ENCODE data around the gene ITGB1. TPM values are rescaled to one million over a fixed set of nuclear protein-coding genes. Genes with fewer than 3 reads are reported as not detected.

ITGB1 gene
- total and polyA plus RNA-seq, 2 experiments from 2014 or later: 3,297 to 5,235 TPM

GRCh38 chr10:32878646-32879045 is 79.4 kb downstream of the ITGB1 start:
- in situ Hi-C loops (cut with MboI): no loop called here
- Histone ChIP-seq H3K9me3 (ENCODE audit: low read depth) (no peaks in the 10 kb centered on the region), H2AFZ (no peak overlapping the region), H3K36me3 (ENCODE audit: low read depth) (no peaks in the 10 kb centered on the region), H3F3A (ENCODE audit: insufficient read depth) (no peaks in the 10 kb centered on the region; the same call in 1 of the 2 replicates), H3K27me3 (replicated peaks; ENCODE audit: insufficient read depth) (no peaks in the 10 kb centered on the region), H3K9me2 (ENCODE audit: insufficient read depth) (no peaks in the 10 kb centered on the region), H3K27ac (no peak overlapping the region), H3K4me3 (no peak overlapping the region), H3K9ac (no peak overlapping the region), H3K79me2 (ENCODE audit: insufficient read depth) (no peaks in the 10 kb centered on the region), H4K20me1 (ENCODE audit: insufficient read depth) (no peaks in the 10 kb centered on the region), H3K4me2 (ENCODE audit: unreplicated experiment) (no peak overlapping the region), H3K4me1 (ENCODE audit: insufficient read depth) (no peaks in the 10 kb centered on the region)
- TF ChIP-seq EZH2phosphoT487 (IDR thresholded peaks at IDR 0.05; ENCODE audit: insufficient read depth, low read depth) (no peak), EZH2 (IDR thresholded peaks at IDR 0.05; ENCODE audit: insufficient read depth, poor library complexity, severe bottlenecking) (no peak)
- DNase-seq: no peak

- no peak overlapping the region for H3K9ac ChIP-seq
- H3K9me2 ChIP-seq (ENCODE audit: insufficient read depth): no peaks in the 10 kb centered on the region
- H3K27me3 ChIP-seq (replicated peaks; ENCODE audit: insufficient read depth): no peaks in the 10 kb centered on the region
- no peak overlapping the region for H3K4me3 ChIP-seq
- no peak for DNase-seq
- in situ Hi-C loops (cut with MboI): no loop called here
- no peaks in the 10 kb centered on the region for H3K4me1 ChIP-seq (ENCODE audit: insufficient read depth)
- H3F3A ChIP-seq (ENCODE audit: insufficient read depth): no peaks in the 10 kb centered on the region; the same call in 1 of the 2 replicates
- H3K79me2 ChIP-seq (ENCODE audit: insufficient read depth): no peaks in the 10 kb centered on the region
- no peak overlapping the region for H2AFZ ChIP-seq
- H4K20me1 ChIP-seq (ENCODE audit: insufficient read depth): no peaks in the 10 kb centered on the region
- no peak overlapping the region for H3K27ac ChIP-seq
- TF ChIP-seq EZH2 (IDR thresholded peaks at IDR 0.05; ENCODE audit: insufficient read depth, poor library complexity, severe bottlenecking) (no peak), EZH2phosphoT487 (IDR thresholded peaks at IDR 0.05; ENCODE audit: insufficient read depth, low read depth) (no peak)
- H3K4me2 ChIP-seq (ENCODE audit: unreplicated experiment): no peak overlapping the region
- no peaks in the 10 kb centered on the region for H3K36me3 ChIP-seq (ENCODE audit: low read depth)
- no peaks in the 10 kb centered on the region for H3K9me3 ChIP-seq (ENCODE audit: low read depth)
Observed at GRCh38 chr10:32877915-32878314, 80.1 kb downstream of the ITGB1 start.

GRCh38 chr10:32865170-32865569 is 92.9 kb downstream of the ITGB1 start:
- Histone ChIP-seq H3K9ac (no peak overlapping the region), H3K9me3 (ENCODE audit: low read depth) (no peaks in the 10 kb centered on the region), H4K20me1 (ENCODE audit: insufficient read depth) (no peaks in the 10 kb centered on the region), H3K4me1 (ENCODE audit: insufficient read depth) (no peaks in the 10 kb centered on the region), H2AFZ (no peak overlapping the region), H3F3A (ENCODE audit: insufficient read depth) (no peaks in the 10 kb centered on the region), H3K9me2 (ENCODE audit: insufficient read depth) (no peaks in the 10 kb centered on the region), H3K4me2 (ENCODE audit: unreplicated experiment) (no peak overlapping the region), H3K27me3 (replicated peaks; ENCODE audit: insufficient read depth) (no peaks in the 10 kb centered on the region), H3K27ac (no peak overlapping the region), H3K79me2 (ENCODE audit: insufficient read depth) (no peaks in the 10 kb centered on the region), H3K36me3 (ENCODE audit: low read depth) (no peaks in the 10 kb centered on the region), H3K4me3 (no peak overlapping the region)
- in situ Hi-C loops (cut with MboI): no loop called here
- DNase-seq: no peak
- 85 to 97% methylated on average over 1 of the region's 1 CpG for WGBS, 2 experiments (ENCODE audit: low coverage in 1 of 2, low lambda C conversion rate in 2 of 2, missing lambda C conversion rate in 2 of 2)
- TF ChIP-seq EZH2phosphoT487 (IDR thresholded peaks at IDR 0.05; ENCODE audit: insufficient read depth, low read depth): no peak
- TF ChIP-seq EZH2 (IDR thresholded peaks at IDR 0.05; ENCODE audit: insufficient read depth, poor library complexity, severe bottlenecking): no peak

- H4K20me1 ChIP-seq (ENCODE audit: insufficient read depth): no peaks in the 10 kb centered on the region
- no peaks in the 10 kb centered on the region for H3K36me3 ChIP-seq (ENCODE audit: low read depth)
- H3K4me3 ChIP-seq: no peak overlapping the region
- H3K27ac ChIP-seq: no peak overlapping the region
- no peak overlapping the region for H3K4me2 ChIP-seq (ENCODE audit: unreplicated experiment)
- no peak for DNase-seq
- in situ Hi-C loops (cut with MboI): no loop called here
- no peaks in the 10 kb centered on the region for H3K4me1 ChIP-seq (ENCODE audit: insufficient read depth)
- no peaks in the 10 kb centered on the region for H3K9me3 ChIP-seq (ENCODE audit: low read depth)
- WGBS, 2 experiments (ENCODE audit: low coverage in 1 of 2, low lambda C conversion rate in 2 of 2, missing lambda C conversion rate in 2 of 2): 66 to 69% methylated on average over 2 of the region's 2 CpGs
- no peaks in the 10 kb centered on the region for H3K79me2 ChIP-seq (ENCODE audit: insufficient read depth)
- TF ChIP-seq EZH2 (IDR thresholded peaks at IDR 0.05; ENCODE audit: insufficient read depth, poor library complexity, severe bottlenecking): no peak
- TF ChIP-seq EZH2phosphoT487 (IDR thresholded peaks at IDR 0.05; ENCODE audit: insufficient read depth, low read depth): no peak
- no peaks in the 10 kb centered on the region for H3K9me2 ChIP-seq (ENCODE audit: insufficient read depth)
- H3K9ac ChIP-seq: no peak overlapping the region
- no peaks in the 10 kb centered on the region for H3F3A ChIP-seq (ENCODE audit: insufficient read depth)
- no peak overlapping the region for H2AFZ ChIP-seq
- no peaks in the 10 kb centered on the region for H3K27me3 ChIP-seq (replicated peaks; ENCODE audit: insufficient read depth)
Observed at GRCh38 chr10:32854435-32854834, 103.6 kb downstream of the ITGB1 start.

- WGBS, 2 experiments (ENCODE audit: low coverage in 1 of 2, low lambda C conversion rate in 2 of 2, missing lambda C conversion rate in 2 of 2): 0% methylated on average over 1 of the region's 1 CpG
- H3K27ac ChIP-seq: no peak overlapping the region
- H3K9ac ChIP-seq: no peak overlapping the region
- no peak overlapping the region for H2AFZ ChIP-seq
- no peaks in the 10 kb centered on the region for H3K4me1 ChIP-seq (ENCODE audit: insufficient read depth)
- no peak overlapping the region for H3K4me2 ChIP-seq (ENCODE audit: unreplicated experiment)
- TF ChIP-seq EZH2 (IDR thresholded peaks at IDR 0.05; ENCODE audit: insufficient read depth, poor library complexity, severe bottlenecking) (no peak), EZH2phosphoT487 (IDR thresholded peaks at IDR 0.05; ENCODE audit: insufficient read depth, low read depth) (no peak)
- H3K9me2 ChIP-seq (ENCODE audit: insufficient read depth): no peaks in the 10 kb centered on the region
- no peaks in the 10 kb centered on the region for H4K20me1 ChIP-seq (ENCODE audit: insufficient read depth)
- no peaks in the 10 kb centered on the region for H3K9me3 ChIP-seq (ENCODE audit: low read depth)
- H3F3A ChIP-seq (ENCODE audit: insufficient read depth): no peaks in the 10 kb centered on the region
- no peak for DNase-seq
- no peaks in the 10 kb centered on the region for H3K79me2 ChIP-seq (ENCODE audit: insufficient read depth)
- H3K36me3 ChIP-seq (ENCODE audit: low read depth): no peaks in the 10 kb centered on the region
- H3K4me3 ChIP-seq: no peak overlapping the region
- H3K27me3 ChIP-seq (replicated peaks; ENCODE audit: insufficient read depth): no peaks in the 10 kb centered on the region
- in situ Hi-C loops (cut with MboI): no loop called here
Observed at GRCh38 chr10:32851301-32851700, 106.7 kb downstream of the ITGB1 start.
